GM18517 (cell line): ENCODE measurements around the gene YBX1.
"Not testable (repeated sequence)": the region's sequence is repeated elsewhere in the genome, so short reads cannot be mapped to it uniquely, and the experiment has no call there.

Source experiments
- ATAC-seq: cut with Tn5 transposase; IDR thresholded peaks from one replicate; pipeline ENCODE4 v1.9.1; 2021; ENCODE audit warnings: mild to moderate bottlenecking, moderate library complexity; ENCODE audit not compliant: unreplicated experiment

Gene YBX1

DNA sequence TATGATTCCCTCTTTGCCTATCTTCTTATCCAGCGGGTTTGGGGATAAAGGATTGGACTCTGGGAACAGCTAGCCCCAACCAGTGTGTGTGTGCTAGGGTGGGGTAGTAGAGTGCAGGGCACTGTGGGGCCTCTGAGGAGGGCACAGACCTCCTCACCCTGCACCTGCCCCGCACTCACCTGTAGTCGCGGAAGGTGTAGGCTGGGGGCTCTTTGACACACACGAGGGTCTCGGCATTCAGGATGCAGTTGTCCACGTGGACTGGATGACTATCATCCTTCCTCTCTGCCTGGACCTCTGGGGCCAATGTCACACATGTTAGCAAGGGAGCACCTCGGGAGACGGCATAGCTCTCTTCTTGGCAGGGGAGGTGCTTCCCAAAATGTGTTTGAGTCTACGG is 65.8 kb downstream of the YBX1 start:
- ATAC-seq = no peak

- ATAC-seq = no peak
Observed at GRCh38 chr1:42748461-42749410, 66.5 kb downstream of the YBX1 start.

GRCh38 chr1:42750041-42750440 is 67.8 kb downstream of the YBX1 start:
- no peak for ATAC-seq

DNA sequence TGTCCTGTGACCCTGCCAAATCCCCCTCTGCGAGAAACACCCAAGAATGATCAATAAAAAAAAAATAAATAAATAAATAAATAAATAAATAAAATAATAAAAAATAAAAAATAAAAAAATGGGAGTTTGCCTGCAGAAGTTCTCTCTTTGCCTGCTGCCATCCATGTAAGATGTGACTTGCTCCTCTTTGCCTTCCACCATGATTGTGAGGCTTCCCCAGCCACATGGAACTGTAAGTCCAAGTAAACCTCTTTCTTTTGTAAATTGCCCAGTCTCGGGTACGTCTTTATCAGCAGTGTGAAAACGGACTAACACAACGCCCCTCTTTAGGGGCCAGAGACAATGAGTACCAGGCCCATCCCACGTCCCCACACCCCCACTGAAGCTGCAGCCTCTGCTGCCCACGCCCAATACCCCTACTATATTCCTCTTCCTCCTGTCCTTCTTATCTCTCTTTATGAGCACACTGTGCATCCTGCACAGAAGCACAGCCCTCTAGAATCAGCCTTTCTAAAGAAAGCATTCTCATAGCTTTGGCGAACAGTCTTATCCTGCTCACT is 69.4 kb downstream of the YBX1 start:
- ATAC-seq = not testable (repeated sequence)

GRCh38 chr1:42752284-42752683 is 70.1 kb downstream of the YBX1 start:
- ATAC-seq = no peak

GRCh38 chr1:42753070-42753469 is 70.9 kb downstream of the YBX1 start:
- ATAC-seq = no peak
